Activated CD4-positive, CD25-positive, alpha-beta regulatory T cell treated with anti-CD3 and anti-CD28 coated beads, Interleukin-2, amount 50 U/mL, for 24 hours (primary cell): ENCODE measurements around the gene NADK.
A peak's percentile ranks its signal among the peaks of the same experiment; 100 is the strongest.

Source experiments
- ATAC-seq, 2 donors: fragments of 150-1000 bp; cut with Tn5 transposase; one replicate each; pipeline ENCODE4 v1.10.0; 2021; ENCODE audit warnings: mild to moderate bottlenecking in 1 of 2, moderate library complexity in 1 of 2

Gene NADK

DNA sequence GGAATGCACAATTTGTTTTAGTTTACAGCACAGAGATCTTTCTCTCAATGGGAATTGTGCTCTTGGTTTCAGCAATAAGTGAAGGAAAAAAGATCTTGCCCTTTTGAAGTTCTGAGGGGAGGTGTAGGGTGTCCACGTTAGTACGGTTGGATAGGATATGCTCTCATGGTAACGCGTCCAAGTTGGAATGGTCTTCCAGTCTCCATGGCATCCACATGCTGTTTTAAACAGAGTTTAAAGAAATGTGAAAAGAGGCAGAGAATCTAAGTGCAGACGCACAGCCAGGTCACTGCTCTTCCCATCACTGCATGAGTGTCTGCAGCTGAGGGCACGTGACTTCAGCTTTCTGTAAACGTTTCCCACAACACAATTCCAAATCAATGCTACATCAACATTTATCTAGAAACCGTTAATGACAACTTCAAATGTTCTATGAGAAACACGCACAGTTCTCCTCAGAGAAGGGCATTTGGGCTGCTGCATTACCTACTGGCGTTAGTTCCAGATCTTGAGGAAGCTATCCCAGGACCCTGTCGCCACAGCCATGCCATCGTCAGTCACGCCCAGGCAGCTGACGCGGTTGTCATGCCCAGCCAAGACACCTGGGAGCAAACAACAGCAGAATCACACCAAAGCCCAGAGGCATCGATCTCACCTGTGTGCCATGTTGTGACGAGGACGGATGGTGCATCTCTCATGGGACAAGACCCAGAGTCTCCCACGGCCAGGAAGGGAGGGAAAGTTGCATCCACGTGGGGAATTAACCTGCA, 8.8 kb upstream of the NADK start:
- no peak for ATAC-seq

DNA sequence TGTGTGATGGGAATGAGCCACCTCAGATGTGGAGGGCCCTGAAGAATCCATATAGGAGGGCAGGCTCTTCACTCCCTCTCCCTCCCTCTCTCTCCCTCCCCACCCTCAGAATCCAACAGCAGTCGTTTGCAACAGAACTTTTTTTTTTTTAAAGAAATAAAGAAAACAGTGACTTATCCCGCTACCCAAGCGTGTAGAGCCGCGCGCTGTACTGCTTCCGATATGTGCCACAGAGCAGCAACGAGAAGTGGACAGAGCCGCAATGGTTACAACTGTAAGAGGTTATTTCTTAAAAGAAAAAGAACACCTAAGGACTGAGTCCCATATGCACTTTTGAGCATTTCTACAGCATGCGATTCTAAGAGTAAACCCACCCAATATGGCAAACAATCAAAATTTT, 7.4 kb upstream of the NADK start:
- ATAC-seq = no peak

DNA sequence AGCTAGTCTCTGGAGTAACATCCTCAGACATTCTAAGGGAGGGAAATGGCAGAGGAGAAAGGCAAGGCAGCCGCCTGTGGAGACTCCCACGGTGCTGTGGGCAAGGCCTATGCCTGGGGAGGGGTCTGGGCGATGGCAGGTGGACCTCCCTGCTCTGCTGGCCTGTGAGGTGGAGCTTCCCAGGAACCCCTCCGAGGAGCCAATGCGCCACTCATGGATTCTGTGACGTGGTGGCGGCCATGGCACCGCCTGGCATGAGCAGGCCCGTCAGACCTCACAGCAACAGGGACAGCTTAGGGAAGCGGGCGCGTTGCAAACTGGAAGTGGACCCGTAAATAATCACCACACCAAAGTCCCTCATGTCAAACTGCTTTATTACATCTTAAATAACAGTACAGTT, 6.7 kb upstream of the NADK start:
- ATAC-seq = no peak

DNA sequence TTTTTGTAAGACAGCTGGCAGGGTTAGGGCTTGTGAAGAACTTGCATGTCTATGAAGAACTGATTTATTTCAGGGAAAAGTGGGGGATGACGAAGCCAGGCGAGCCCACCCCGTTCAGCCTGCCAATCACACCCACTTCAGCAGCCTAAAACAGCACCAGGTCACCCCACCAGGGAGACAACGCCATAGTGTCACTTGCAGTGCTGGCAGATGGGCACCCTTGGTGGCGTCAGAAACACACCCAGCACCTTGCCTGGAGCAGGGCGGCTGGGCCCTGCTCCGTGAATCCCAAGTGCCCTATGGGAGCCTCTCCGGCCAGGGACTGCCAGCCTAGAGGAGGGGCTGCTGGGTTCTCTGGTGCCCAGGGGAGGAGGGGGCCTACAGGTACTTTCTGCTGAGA, 5.0 kb upstream of the NADK start:
- no peak for ATAC-seq

DNA sequence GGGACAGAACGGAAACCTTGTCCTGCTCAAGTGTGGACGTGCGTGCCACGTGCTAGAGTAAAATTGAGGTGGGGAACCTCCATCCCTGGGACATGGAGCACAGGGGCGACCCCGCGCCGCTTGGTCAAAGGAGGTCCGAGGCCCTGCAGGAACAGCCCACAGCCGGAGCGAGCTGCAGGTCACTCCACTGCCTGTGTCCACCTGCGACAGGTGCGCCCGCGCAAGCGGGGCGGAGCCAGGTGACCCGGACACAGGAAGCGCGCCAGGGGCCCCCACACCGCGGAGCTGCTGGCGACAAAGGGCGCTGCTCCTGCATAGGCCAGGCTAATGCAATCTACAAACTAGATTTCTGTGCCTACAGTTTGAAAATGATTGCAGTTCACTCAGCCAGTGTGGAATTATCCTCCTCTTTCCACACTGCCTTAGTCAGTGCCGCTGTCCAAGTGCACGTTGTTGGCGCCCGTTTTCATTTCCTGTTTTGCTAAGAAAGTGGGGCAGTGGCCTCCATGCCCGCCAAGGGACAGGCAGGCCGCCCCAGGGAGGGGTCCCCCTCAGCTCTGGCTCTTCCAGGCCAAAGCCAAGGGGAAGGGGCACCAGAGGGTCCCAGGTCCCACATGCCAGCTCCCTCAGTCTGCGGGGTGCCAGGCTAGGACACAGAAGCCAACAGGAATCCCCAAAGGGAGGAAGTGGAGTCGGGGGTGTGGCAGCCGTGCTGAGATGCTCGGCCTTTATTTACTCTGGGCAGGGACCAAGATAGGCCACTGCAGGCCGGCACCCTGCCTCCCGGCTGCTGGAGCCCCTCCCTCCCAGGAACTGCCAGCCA, 4.3 kb upstream of the NADK start:
- no peak for ATAC-seq

DNA sequence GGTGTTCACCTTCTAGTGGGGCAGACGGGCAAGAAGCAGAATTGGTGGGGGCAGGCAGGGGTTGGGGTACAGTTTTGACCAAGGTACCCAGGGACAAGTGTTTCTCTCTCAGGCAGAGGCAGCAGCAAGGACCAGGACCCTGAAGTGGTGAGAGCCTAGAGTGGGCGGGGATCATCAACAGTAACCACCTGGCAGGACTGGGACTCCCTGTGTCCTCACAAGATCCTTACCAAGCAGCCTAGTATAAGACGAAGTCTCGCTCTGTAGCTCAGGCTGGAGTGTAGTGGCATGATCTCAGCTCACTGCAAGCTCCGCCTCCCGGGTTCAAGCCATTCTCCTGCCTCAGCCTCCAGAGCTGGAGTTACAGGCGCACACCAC, 3.2 kb upstream of the NADK start:
- ATAC-seq = no peak

- no peak for ATAC-seq
Observed at GRCh38 chr1:1780598-1781525, 2.6 kb upstream of the NADK start.

DNA sequence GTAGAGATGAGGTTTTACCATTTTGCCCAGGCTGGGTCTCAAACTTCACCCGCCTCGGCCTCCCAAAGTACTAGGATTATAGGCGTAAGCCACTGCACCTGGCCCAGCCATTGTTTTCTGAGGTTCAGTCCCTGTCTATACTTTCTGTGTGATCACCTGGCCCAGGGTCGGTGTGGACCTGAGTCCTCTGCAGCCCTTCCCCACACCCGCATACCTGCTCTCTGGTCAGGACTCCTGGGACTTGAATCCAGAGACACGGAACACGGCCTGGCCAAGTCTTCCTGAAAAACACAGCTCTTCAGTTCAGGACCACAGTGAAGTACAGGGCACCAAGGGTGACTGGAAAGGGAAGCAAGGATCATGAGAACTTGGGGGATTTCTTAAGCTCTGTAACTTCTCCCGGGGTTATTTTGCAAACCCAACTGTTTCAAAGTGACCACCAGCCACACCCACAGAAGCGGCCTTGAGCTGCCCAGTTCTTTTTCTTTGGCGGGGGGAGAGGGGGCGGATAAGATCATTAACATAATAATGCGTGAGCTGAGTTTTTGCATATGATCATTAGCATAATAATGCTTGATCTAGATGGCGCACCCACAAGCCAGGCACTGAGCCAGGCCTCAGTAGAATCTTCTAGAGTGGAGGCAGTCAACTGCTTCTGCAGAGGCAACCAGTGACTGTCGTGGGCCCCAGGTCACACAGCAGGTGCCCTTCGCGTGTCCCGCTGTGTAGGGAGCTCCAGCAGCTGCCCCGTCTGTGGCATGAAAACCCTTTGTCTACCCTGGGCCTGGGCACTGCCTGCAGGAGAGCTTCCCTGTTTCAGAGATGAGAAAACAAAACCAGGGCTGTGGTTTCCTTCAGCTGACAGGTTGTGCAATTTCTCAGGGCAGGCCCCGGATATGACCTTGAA, 1.7 kb upstream of the NADK start:
- peak; percentile 19 to 41 for ATAC-seq

DNA sequence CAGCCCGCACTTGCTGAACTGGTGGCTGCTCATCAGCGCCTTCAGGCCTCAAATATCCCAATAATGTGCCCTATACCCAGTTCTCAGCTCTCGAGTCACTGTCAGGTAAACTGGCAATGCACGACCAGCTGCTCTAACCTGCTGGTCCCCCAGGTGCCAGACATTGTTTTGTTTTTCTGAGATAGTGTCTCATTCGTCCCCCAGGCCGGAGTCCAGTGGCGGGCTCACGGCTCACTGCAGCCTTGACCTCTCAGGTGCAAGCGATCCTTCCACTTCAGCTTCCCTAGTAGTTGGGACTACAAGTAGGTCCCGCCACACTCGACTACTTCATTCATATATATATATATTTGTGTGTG, 1.0 kb upstream of the NADK start:
- ATAC-seq = no peak

DNA sequence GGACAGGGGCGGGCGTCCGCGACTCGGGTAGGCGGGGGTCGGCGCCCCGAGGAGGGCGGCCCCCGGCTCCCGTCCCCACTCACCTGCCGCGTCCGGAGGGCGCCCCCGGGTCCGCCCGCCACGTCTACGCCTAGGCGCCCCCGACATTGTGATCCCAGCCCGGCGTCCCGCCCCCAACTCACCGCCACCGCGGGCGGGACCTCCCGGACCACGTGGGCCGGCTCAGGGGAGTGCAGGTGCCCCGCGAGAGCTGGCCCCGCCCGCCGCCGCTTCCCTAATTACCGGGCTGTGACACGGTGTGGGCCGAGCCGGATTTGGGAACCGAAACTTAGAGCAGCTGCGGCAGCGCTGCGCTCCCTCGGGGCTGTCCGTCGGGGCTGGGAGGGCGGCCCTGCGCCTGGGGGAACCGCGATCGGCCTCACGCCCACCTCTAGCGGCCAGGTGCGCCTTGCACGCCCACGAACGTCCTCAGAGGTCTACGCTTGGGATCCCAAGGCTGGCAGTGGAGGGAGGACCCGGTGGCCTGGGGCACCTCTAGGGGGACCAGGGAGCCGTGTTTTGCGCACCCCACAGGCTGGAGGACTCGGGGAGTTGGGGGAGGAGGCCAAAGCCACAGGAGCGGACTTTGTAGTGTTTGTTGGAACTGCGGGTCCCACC, 521 bp upstream of the NADK start:
- ATAC-seq = peak; percentile 65 to 72

DNA sequence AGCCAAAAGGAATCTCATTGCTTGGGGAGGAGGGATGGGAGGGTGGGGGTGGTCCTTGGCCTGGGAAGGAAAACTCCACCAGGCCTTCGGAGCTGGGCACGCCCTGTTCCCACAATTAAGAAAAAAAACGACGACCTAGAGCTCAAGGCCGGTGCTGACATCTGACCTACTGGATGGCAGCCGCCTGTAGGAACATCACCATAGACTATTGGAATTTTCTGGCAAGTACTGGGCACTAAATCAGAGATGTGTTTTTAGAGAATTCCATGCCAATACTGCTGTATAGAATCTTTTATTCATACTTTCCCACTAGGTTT, 729 bp downstream of the NADK start:
- no peak for ATAC-seq

GRCh38 chr1:1776672-1777582, 1.3 kb downstream of the NADK start:
- no peak for ATAC-seq

- ATAC-seq = no peak
Observed at GRCh38 chr1:1775327-1776226, 2.7 kb downstream of the NADK start.

- ATAC-seq = no peak
Observed at GRCh38 chr1:1773874-1774273, 4.4 kb downstream of the NADK start.

DNA sequence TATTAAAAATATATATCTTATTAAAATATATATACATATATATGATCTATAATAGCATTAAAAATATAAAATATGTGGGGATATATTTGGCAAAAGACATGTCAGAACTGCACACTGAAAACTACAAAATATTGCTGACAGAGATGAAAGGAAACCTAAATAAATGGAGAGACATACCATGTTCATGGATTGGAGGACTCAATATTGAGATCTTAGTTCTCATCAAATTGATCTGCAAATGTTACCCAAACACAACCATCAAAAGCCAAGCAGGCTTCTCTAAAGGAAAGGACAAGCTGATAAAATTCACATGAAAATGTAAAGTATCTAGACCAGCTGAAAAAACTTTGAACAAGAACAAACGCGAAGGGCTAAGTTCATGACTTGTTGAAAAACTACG, 7.2 kb downstream of the NADK start:
- no peak for ATAC-seq

GRCh38 chr1:1770102-1770501, 8.2 kb downstream of the NADK start:
- ATAC-seq = no peak

DNA sequence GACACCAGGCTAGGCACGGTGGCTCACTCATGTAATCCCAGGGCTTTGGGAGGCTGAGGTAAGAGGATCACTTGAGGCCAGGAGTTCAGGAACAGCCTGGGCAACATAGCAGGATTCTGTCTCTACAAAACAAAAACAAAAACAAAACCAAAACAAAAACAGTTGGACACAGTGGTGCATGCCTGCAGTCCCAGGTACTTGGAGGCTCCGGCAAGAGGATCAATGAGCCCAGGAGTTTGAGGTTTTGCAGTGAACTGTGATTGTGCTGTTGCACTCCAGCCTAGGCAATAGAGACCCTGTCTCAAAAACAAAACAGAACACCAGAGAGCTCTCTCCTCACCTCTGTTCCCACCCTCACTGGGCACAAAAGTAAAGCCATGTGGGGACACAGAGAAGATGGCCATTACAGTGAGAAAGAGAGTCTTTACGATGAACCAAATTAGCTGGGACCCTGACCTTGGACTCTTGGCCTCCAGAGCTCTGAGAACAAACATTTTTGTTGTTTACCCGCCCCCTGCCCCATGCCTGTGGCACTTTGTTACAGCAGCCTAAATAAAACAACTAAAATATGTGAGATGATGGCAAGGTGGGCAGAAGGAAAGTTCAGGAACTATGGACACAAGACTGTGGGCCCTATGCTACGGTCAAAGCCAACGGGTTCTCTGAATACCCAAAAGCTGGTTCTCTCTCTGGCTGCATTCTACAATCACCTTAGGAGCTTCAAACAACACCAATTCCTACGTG, 9.8 kb downstream of the NADK start:
- ATAC-seq = no peak

- no peak for ATAC-seq
Observed at GRCh38 chr1:1764876-1765470, 13.3 kb downstream of the NADK start.
